Smooth muscle cell (in vitro differentiated cells): Measurements from ENCODE around the gene ADRB2. TPM values are rescaled to one million over a fixed set of nuclear protein-coding genes. Genes with fewer than 3 reads are reported as not detected.
"Not testable (repeated sequence)": the region's sequence is repeated elsewhere in the genome, so short reads cannot be mapped to it uniquely, and the experiment has no call there.

Source experiments
- DNase-seq: peaks from one replicate; lab custom pipeline; 2025; ENCODE audit not compliant: unreplicated experiment; lab: John Stamatoyannopoulos, UW
- H2AFZ ChIP-seq: fragments of 200-600 bp; sonication (generic); 2 replicates; pipeline ENCODE4 v1.6.0; 2016; ENCODE audit warnings: antibody characterized with exemption, low read depth, mild to moderate bottlenecking
- H3F3A ChIP-seq: fragments of 200-600 bp; sonication (generic); 2 replicates; pipeline ENCODE4 v1.6.0; 2017; ENCODE audit warnings: antibody characterized with exemption, low read depth
- H3K27ac ChIP-seq: fragments of 200-600 bp; sonication (generic); 2 replicates; pipeline ENCODE4 v1.5.1; 2016; ENCODE audit warnings: low read depth, mild to moderate bottlenecking
- H3K27me3 ChIP-seq: fragments of 200-600 bp; sonication (generic); 2 replicates; pipeline ENCODE4 v1.6.1; 2016; ENCODE audit warnings: low read depth, mild to moderate bottlenecking
- H3K36me3 ChIP-seq: fragments of 200-600 bp; sonication (generic); 2 replicates; pipeline ENCODE4 v1.5.1; 2016; ENCODE audit warnings: low read depth
- H3K4me1 ChIP-seq: fragments of 200-600 bp; sonication (generic); 2 replicates; pipeline ENCODE4 v1.5.1; 2016; ENCODE audit warnings: low read depth
- H3K4me2 ChIP-seq: fragments of 200-600 bp; sonication (generic); 2 replicates; pipeline ENCODE4 v1.6.0; 2016; ENCODE audit warnings: mild to moderate bottlenecking
- H3K4me3 ChIP-seq: fragments of 200-600 bp; sonication (generic); 2 replicates; pipeline ENCODE4 v1.5.1; 2016; ENCODE audit warnings: mild to moderate bottlenecking
- H3K79me2 ChIP-seq: fragments of 200-600 bp; sonication (generic); 2 replicates; pipeline ENCODE4 v1.6.0; 2016; ENCODE audit warnings: low read depth, mild to moderate bottlenecking
- H3K9ac ChIP-seq: fragments of 200-600 bp; sonication (generic); 2 replicates; pipeline ENCODE4 v1.6.0; 2016; ENCODE audit warnings: low read depth
- H3K9me3 ChIP-seq: fragments of 200-600 bp; sonication (generic); replicated peaks from 2 replicates; pipeline ENCODE4 v1.5.1; 2016; ENCODE audit warnings: low read depth
- H4K20me1 ChIP-seq: fragments of 200-600 bp; sonication (generic); 2 replicates; pipeline ENCODE4 v1.6.0; 2016; ENCODE audit warnings: low read depth
- WGBS: methylation state at CpG from one replicate; pipeline ENCODE4 v1.1.7; 2016; ENCODE audit warnings: low lambda C conversion rate; 5-methylcytosine and 5-hydroxymethylcytosine counted together
- polyA plus RNA-seq: library from polyadenylated mRNA; unstranded; fragments of >200 nt; fragmentation: Nextera tagmentation; extraction: Ambion mirVana; gene quantifications from 2 replicates; pipeline ENCODE4 v1.2.1, GENCODE V29; 2016
- total RNA-seq: library from RNA; depleted of rRNA; stranded (reverse); fragments of >200 nt; gene quantifications from 2 replicates; pipeline ENCODE4 v1.2.3, GENCODE V29; 2014
- TF ChIP-seq, protein P1 (sequence below): fragments of 200-600 bp; sonication (generic); IDR thresholded peaks from 2 replicates; pipeline ENCODE4 v1.5.1; 2017; ENCODE audit warnings: borderline replicate concordance, mild to moderate bottlenecking, antibody characterized with exemption; ENCODE audit not compliant: insufficient read depth, poor library complexity, severe bottlenecking

ADRB2 gene
- total and polyA plus RNA-seq, 2 experiments from 2014 or later, result 1.9 TPM

DNA sequence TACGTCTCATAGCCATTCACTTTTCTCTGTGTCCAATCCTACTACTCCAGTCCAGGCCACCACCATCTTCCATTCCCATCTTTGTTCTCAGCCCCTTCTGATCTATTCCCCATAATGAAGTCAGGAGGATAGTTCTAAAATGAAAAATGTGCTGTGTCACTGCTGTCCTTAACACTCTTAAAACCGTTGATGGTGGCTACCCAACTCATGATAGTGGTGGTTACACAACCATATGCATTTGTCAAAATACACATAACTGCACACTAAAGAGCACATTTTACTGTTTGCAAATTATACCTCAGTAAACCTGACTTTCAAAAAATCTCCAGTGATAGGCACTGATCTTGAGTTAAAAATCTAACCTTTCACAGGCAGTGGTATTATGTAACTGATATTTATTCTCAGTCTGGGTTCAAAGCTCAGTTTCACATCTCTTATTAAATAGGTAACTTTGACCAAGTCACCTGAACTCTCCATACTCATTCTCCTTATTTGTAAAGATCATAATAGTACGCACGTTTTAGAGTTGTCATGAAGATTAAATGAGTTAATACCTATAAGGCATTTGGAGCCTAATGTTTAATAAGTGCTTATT is 24.6 kb upstream of the ADRB2 start:
- WGBS, result 91% methylated on average over 4 of the region's 4 CpGs
- TF ChIP-seq, protein P1, sequence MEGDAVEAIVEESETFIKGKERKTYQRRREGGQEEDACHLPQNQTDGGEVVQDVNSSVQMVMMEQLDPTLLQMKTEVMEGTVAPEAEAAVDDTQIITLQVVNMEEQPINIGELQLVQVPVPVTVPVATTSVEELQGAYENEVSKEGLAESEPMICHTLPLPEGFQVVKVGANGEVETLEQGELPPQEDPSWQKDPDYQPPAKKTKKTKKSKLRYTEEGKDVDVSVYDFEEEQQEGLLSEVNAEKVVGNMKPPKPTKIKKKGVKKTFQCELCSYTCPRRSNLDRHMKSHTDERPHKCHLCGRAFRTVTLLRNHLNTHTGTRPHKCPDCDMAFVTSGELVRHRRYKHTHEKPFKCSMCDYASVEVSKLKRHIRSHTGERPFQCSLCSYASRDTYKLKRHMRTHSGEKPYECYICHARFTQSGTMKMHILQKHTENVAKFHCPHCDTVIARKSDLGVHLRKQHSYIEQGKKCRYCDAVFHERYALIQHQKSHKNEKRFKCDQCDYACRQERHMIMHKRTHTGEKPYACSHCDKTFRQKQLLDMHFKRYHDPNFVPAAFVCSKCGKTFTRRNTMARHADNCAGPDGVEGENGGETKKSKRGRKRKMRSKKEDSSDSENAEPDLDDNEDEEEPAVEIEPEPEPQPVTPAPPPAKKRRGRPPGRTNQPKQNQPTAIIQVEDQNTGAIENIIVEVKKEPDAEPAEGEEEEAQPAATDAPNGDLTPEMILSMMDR, result no peak
- Histone ChIP-seq H3F3A (peaks cover 8% of the 10 kb centered on the region), H3K9me3 (no peaks in the 10 kb centered on the region), H3K4me2 (no peak overlapping the region), H3K36me3 (no peaks in the 10 kb centered on the region), H3K9ac (no peak overlapping the region), H4K20me1 (no peaks in the 10 kb centered on the region), H3K4me1 (peaks cover 8% of the 10 kb centered on the region), H3K4me3 (no peak overlapping the region), H2AFZ (no peak overlapping the region), H3K79me2 (no peaks in the 10 kb centered on the region), H3K27me3 (no peaks in the 10 kb centered on the region), H3K27ac (no peak overlapping the region)
- no peak for DNase-seq

DNA sequence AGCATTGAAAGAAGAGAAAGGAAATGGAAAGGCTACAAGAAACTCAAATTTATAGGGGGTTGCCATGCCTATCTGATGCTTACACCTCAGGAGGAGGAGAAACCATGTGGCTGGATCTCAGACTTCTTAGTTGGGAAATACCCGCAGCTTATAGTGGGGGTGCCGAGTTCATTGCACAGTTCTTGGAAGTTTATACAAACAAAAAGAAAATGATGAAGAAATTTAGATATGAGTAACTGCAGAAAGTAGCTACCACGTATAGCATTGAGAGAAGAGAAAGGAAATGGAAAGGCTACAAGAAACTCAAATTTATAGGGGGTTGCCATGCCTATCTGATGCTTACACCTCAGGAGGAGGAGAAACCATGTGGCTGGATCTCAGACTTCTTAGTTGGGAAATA is 23.0 kb upstream of the ADRB2 start:
- H3K27ac ChIP-seq, H3K4me1 ChIP-seq, H3K27me3 ChIP-seq, H3K4me2 ChIP-seq, H3F3A ChIP-seq, DNase-seq, H3K79me2 ChIP-seq, H3K9ac ChIP-seq, H4K20me1 ChIP-seq, H3K9me3 ChIP-seq, H3K4me3 ChIP-seq, H2AFZ ChIP-seq, H3K36me3 ChIP-seq: not testable (repeated sequence)
- 79% methylated on average over 3 of the region's 3 CpGs for WGBS

DNA sequence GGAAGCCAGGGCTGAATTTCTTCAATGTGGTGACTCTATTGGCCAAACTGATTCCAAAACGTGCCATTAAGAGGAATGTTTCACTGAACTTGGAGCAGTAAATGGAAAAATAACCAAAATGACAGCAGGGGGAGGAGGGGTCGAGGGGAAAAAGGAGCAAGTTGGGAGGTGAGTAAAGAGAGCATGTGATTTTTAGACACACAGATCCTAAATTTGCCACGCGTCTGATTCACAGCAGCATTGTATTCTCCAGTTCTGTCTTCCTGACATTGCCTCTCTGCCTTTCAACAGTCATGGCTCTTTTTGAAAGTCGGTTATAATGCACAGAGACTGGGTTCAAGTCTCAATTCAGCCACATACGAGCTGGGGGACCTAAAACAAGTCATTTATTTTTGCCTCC is 22.0 kb upstream of the ADRB2 start:
- H3F3A ChIP-seq, result peaks cover 15% of the 10 kb centered on the region
- no peaks in the 10 kb centered on the region for H3K79me2 ChIP-seq
- no peak overlapping the region for H3K4me2 ChIP-seq
- H4K20me1 ChIP-seq, result no peaks in the 10 kb centered on the region
- no peaks in the 10 kb centered on the region for H3K36me3 ChIP-seq
- H2AFZ ChIP-seq, result no peak overlapping the region
- DNase-seq, result no peak
- no peak overlapping the region for H3K4me3 ChIP-seq
- 90% methylated on average over 6 of the region's 6 CpGs for WGBS
- H3K27ac ChIP-seq, result no peak overlapping the region
- H3K27me3 ChIP-seq, result no peaks in the 10 kb centered on the region
- TF ChIP-seq, protein P1, result no peak
- H3K9ac ChIP-seq, result no peak overlapping the region
- H3K4me1 ChIP-seq, result peaks cover 13% of the 10 kb centered on the region
- H3K9me3 ChIP-seq, result no peaks in the 10 kb centered on the region

DNA sequence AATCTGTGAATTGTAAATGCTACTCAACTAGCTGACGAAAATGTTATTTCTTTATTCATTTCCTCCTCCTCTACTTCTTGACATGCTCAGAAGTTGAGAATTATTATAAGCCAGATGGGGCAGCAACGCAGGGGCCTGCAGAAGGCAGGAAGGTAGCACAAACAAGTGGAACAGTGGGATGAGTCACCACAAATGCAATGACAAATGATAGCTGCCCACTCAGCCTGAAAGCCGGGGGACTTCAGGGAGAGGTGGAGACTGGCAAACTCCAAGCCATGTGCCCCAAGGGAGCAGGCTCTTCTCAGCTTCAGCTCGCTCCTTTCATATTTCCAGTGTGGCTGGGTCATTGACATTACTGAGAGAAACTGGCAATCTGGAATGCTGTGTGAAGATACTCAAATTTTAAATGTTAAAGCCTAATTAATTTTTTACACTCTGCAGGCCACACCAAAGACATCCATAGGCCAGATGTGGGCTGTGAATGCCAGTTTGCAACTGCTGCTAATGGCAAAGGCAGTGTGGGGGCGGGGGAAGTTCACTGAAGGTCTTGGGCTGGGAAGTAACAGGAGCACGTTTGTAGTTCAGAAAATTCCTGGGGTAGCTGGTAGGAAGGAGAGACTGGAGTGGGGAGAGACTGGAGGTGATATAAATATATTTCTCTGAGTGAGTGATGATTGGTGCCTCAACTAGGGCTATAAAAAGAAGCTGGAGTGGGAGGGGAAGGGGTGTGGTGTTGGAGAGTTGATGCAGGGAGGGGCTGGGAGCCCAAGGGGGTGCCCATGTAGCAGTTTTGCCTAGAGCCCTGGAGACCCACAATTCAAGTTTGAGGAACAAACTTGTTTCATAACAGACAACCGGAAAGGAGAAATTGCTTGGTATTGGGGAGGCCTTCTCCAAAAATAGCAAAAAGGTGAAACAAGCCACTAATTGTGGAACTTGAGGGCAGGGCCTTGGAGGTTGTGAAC is 20.8 kb upstream of the ADRB2 start:
- no peak for DNase-seq
- peaks cover 13% of the 10 kb centered on the region for H3K4me1 ChIP-seq
- WGBS, result 42% methylated on average over 7 of the region's 7 CpGs
- peaks cover 21% of the 10 kb centered on the region for H3F3A ChIP-seq
- TF ChIP-seq, protein P1, result no peak
- H3K36me3 ChIP-seq, result no peaks in the 10 kb centered on the region
- no peak overlapping the region for H3K9ac ChIP-seq
- H3K9me3 ChIP-seq, result no peaks in the 10 kb centered on the region
- H3K27ac ChIP-seq, result peak overlapping the region; percentile 30
- peak overlapping the region; percentile 29 for H3K4me2 ChIP-seq
- no peaks in the 10 kb centered on the region for H4K20me1 ChIP-seq
- no peak overlapping the region for H3K4me3 ChIP-seq
- no peaks in the 10 kb centered on the region for H3K27me3 ChIP-seq
- H3K79me2 ChIP-seq, result no peaks in the 10 kb centered on the region
- H2AFZ ChIP-seq, result no peak overlapping the region
